Epithelial cell of proximal tubule (primary cell): Measurements from ENCODE around the gene GPRIN3. TPM values are rescaled to one million over a fixed set of nuclear protein-coding genes. Genes with fewer than 3 reads are reported as not detected.
"Not testable (repeated sequence)": the region's sequence is repeated elsewhere in the genome, so short reads cannot be mapped to it uniquely, and the experiment has no call there.

Experiments
- DNase-seq: peaks from one replicate; pipeline ENCODE4 v3.0.0-alpha.2; 2011; ENCODE audit warnings: low read depth
- H3K4me3 ChIP-seq: 2 replicates; pipeline ENCODE4 v1.5.1; 2011; ENCODE audit warnings: low read depth, mild to moderate bottlenecking, low read length
- CTCF ChIP-seq: conservative IDR thresholded peaks from 2 replicates; pipeline ENCODE4 v1.5.1; 2012; ENCODE audit warnings: low read depth, mild to moderate bottlenecking, low read length
- total RNA-seq: library from RNA; depleted of rRNA; stranded (reverse); fragments of >200 nt; gene quantifications from 2 replicates; pipeline ENCODE4 v1.2.3, GENCODE V29; 2015

The GPRIN3 gene
- total RNA-seq, 1 donor from 2014 or later, result 2.0 TPM

DNA sequence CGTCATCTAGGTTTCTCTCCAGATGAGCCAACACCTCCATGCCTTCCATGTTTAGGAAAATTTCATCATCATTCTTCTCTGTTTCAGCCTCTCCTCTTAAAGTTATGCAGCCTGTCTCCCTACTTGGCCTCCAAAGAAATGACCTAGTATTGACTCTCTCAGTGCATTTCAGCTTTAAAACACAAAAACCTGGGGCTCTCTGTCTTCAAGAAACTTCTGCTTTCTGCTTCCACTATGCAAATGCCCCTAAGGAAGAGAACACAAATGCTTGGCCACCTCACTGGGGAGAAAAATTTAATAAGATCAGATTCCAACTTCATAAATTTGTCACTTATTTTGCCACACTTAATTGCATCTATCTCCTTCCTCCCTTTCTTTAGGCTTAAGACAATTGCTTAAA lies 93.3 kb downstream of the GPRIN3 start:
- no peak overlapping the region for H3K4me3 ChIP-seq
- no peak for TF ChIP-seq CTCF
- no peak for DNase-seq

DNA sequence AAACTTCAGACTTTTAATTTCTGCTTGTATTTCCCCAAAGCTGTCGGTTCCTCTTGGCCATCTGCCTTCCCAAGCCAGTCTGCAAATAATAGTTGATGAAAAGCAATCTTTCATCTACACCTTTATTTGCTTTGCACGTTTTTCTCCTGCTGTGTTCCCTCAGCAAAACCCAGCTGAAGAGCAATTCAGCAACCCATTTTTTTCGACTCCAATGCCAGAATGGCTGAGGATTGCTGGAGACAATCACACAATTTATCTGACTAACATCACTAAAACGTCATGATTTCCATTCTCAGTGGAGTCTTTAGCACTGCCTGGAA lies 94.3 kb downstream of the GPRIN3 start:
- DNase-seq, result no peak
- no peak for TF ChIP-seq CTCF
- H3K4me3 ChIP-seq, result no peak overlapping the region

GRCh38 chr4:89212666-89213381 lies 94.8 kb downstream of the GPRIN3 start:
- no peak for DNase-seq

GRCh38 chr4:89204624-89205023 lies 103.0 kb downstream of the GPRIN3 start:
- DNase-seq, result no peak
- TF ChIP-seq CTCF, result no peak
- H3K4me3 ChIP-seq, result no peak overlapping the region

More at GRCh38 chr4:89212666-89213381, 94.8 kb downstream of the GPRIN3 start:
- no peak for TF ChIP-seq CTCF
- H3K4me3 ChIP-seq, result no peak overlapping the region

- TF ChIP-seq CTCF, result no peak
- DNase-seq, result no peak
- H3K4me3 ChIP-seq, result no peak overlapping the region
Observed at GRCh38 chr4:89203902-89204301, 103.7 kb downstream of the GPRIN3 start.

DNA sequence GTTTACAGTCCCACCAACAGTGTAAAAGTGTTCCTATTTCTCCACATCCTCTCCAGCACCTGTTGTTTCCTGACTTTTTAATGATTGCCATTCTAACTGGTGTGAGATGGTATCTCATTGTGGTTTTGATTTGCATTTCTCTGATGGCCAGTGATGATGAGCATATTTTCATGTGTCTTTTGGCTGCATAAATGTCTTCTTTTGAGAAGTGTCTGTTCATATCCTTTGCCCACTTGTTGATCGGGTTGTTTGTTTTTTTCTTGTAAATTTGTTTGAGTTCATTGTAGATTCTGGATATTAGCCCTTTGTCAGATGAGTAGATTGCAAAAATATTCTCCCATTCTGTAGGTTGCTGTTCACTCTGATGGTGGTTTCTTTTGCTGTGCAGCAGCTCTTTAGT lies 108.2 kb downstream of the GPRIN3 start:
- H3K4me3 ChIP-seq, DNase-seq: not testable (repeated sequence)

DNA sequence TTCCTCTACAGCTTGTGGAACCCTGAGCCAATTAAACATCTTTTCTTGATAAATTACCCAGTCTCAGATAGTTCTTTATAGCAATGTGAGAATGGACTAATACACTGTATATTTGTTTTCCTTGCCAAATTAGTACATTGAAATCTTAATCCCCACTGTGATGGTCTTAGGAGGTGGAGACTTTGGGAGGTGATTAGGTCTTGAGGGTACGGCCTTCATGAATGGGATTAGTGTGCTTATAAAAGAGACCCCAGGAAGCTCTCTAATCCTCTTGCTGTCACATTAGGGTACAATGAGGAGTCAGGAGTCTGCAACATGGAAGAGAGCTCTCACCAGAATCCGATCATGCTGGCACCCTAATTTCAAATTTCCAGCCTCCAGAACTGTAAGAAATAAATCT lies 109.7 kb downstream of the GPRIN3 start:
- H3K4me3 ChIP-seq, result no peak overlapping the region
- no peak for TF ChIP-seq CTCF
- no peak for DNase-seq
